Smooth muscle cell (in vitro differentiated cells): ENCODE results near the gene MMP2. TPM values are rescaled to one million over a fixed set of nuclear protein-coding genes. Genes with fewer than 3 reads are reported as not detected.
A peak's percentile ranks its signal among the peaks of the same experiment; 100 is the strongest.

Experiments
- DNase-seq: peaks from one replicate; lab custom pipeline; 2025; ENCODE audit not compliant: unreplicated experiment; lab: John Stamatoyannopoulos, UW
- H2AFZ ChIP-seq: fragments of 200-600 bp; sonication (generic); 2 replicates; pipeline ENCODE4 v1.6.0; 2016; ENCODE audit warnings: antibody characterized with exemption, low read depth, mild to moderate bottlenecking
- H3F3A ChIP-seq: fragments of 200-600 bp; sonication (generic); 2 replicates; pipeline ENCODE4 v1.6.0; 2017; ENCODE audit warnings: antibody characterized with exemption, low read depth
- H3K27ac ChIP-seq: fragments of 200-600 bp; sonication (generic); 2 replicates; pipeline ENCODE4 v1.5.1; 2016; ENCODE audit warnings: low read depth, mild to moderate bottlenecking
- H3K27me3 ChIP-seq: fragments of 200-600 bp; sonication (generic); 2 replicates; pipeline ENCODE4 v1.6.1; 2016; ENCODE audit warnings: low read depth, mild to moderate bottlenecking
- H3K36me3 ChIP-seq: fragments of 200-600 bp; sonication (generic); 2 replicates; pipeline ENCODE4 v1.5.1; 2016; ENCODE audit warnings: low read depth
- H3K4me1 ChIP-seq: fragments of 200-600 bp; sonication (generic); 2 replicates; pipeline ENCODE4 v1.5.1; 2016; ENCODE audit warnings: low read depth
- H3K4me2 ChIP-seq: fragments of 200-600 bp; sonication (generic); 2 replicates; pipeline ENCODE4 v1.6.0; 2016; ENCODE audit warnings: mild to moderate bottlenecking
- H3K4me3 ChIP-seq: fragments of 200-600 bp; sonication (generic); 2 replicates; pipeline ENCODE4 v1.5.1; 2016; ENCODE audit warnings: mild to moderate bottlenecking
- H3K79me2 ChIP-seq: fragments of 200-600 bp; sonication (generic); 2 replicates; pipeline ENCODE4 v1.6.0; 2016; ENCODE audit warnings: low read depth, mild to moderate bottlenecking
- H3K9ac ChIP-seq: fragments of 200-600 bp; sonication (generic); 2 replicates; pipeline ENCODE4 v1.6.0; 2016; ENCODE audit warnings: low read depth
- H3K9me3 ChIP-seq: fragments of 200-600 bp; sonication (generic); replicated peaks from 2 replicates; pipeline ENCODE4 v1.5.1; 2016; ENCODE audit warnings: low read depth
- H4K20me1 ChIP-seq: fragments of 200-600 bp; sonication (generic); 2 replicates; pipeline ENCODE4 v1.6.0; 2016; ENCODE audit warnings: low read depth
- WGBS: methylation state at CpG from one replicate; pipeline ENCODE4 v1.1.7; 2016; ENCODE audit warnings: low lambda C conversion rate; 5-methylcytosine and 5-hydroxymethylcytosine counted together
- polyA plus RNA-seq: library from polyadenylated mRNA; unstranded; fragments of >200 nt; fragmentation: Nextera tagmentation; extraction: Ambion mirVana; gene quantifications from 2 replicates; pipeline ENCODE4 v1.2.1, GENCODE V29; 2016
- total RNA-seq: library from RNA; depleted of rRNA; stranded (reverse); fragments of >200 nt; gene quantifications from 2 replicates; pipeline ENCODE4 v1.2.3, GENCODE V29; 2014
- TF ChIP-seq, protein P1 (sequence below): fragments of 200-600 bp; sonication (generic); IDR thresholded peaks from 2 replicates; pipeline ENCODE4 v1.5.1; 2017; ENCODE audit warnings: borderline replicate concordance, mild to moderate bottlenecking, antibody characterized with exemption; ENCODE audit not compliant: insufficient read depth, poor library complexity, severe bottlenecking

The MMP2 gene
- total and polyA plus RNA-seq, 2 experiments from 2014 or later, result 431 to 746 TPM

DNA sequence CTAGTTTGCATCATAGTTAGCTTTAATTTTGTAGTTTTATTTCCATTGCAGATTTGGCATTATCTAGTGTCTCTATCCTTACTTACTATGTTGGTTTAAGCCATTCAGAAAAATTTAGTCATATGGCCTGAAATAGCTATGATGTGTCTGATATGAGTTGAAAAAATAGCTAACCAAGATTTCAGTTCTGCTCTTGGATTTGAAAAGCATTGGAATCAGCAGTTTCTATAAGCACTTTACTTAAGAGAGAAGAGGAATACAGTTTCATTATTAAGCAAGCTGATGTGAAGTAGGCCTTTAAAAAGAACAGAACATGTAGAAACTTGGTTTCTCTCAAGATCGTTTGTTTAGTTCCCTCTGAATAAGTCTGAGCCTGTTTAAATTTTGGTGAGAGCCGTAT, 55.8 kb downstream of the MMP2 start:
- TF ChIP-seq, protein P1, sequence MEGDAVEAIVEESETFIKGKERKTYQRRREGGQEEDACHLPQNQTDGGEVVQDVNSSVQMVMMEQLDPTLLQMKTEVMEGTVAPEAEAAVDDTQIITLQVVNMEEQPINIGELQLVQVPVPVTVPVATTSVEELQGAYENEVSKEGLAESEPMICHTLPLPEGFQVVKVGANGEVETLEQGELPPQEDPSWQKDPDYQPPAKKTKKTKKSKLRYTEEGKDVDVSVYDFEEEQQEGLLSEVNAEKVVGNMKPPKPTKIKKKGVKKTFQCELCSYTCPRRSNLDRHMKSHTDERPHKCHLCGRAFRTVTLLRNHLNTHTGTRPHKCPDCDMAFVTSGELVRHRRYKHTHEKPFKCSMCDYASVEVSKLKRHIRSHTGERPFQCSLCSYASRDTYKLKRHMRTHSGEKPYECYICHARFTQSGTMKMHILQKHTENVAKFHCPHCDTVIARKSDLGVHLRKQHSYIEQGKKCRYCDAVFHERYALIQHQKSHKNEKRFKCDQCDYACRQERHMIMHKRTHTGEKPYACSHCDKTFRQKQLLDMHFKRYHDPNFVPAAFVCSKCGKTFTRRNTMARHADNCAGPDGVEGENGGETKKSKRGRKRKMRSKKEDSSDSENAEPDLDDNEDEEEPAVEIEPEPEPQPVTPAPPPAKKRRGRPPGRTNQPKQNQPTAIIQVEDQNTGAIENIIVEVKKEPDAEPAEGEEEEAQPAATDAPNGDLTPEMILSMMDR, result no peak
- H3K4me2 ChIP-seq, result peak overlapping the region; percentile 34
- H4K20me1 ChIP-seq, result no peaks in the 10 kb centered on the region
- no peak overlapping the region for H3K4me3 ChIP-seq
- H3K79me2 ChIP-seq, result no peaks in the 10 kb centered on the region
- H3K27ac ChIP-seq, result peak overlapping the region; percentile 86
- H3K4me1 ChIP-seq, result peaks cover 6% of the 10 kb centered on the region
- no peak for DNase-seq
- no peaks in the 10 kb centered on the region for H3F3A ChIP-seq
- H3K9ac ChIP-seq, result no peak overlapping the region
- no peaks in the 10 kb centered on the region for H3K27me3 ChIP-seq
- H3K9me3 ChIP-seq, result no peaks in the 10 kb centered on the region
- WGBS, result 65% methylated on average over 2 of the region's 2 CpGs
- no peaks in the 10 kb centered on the region for H3K36me3 ChIP-seq
- H2AFZ ChIP-seq, result no peak overlapping the region

DNA sequence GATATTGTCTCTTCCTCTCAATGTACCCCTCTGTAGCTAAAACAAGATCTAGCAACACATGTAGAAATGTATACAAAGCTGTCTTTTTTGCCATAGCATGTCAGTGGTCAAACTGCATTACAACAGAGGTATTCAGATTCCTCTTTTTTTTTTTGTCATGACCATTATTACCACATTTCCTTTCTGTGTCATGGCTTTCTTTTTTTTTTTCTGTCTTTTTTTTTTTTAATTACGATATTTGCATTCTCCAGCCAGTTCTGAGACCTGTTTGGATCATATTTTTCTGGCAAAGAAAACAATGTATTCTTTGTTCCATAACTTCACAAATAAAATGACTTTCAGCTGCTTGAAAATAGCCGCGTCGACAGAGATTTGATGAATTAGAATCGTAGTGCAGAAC, 60.1 kb downstream of the MMP2 start:
- H2AFZ ChIP-seq, result no peak overlapping the region
- no peaks in the 10 kb centered on the region for H3K36me3 ChIP-seq
- WGBS, result 76% methylated on average over 5 of the region's 5 CpGs
- no peak for DNase-seq
- H3K9me3 ChIP-seq, result no peaks in the 10 kb centered on the region
- peak overlapping the region; percentile 60 for H3K27ac ChIP-seq
- H4K20me1 ChIP-seq, result no peaks in the 10 kb centered on the region
- H3K4me2 ChIP-seq, result no peak overlapping the region
- no peak overlapping the region for H3K9ac ChIP-seq
- H3K4me1 ChIP-seq, result peaks cover 6% of the 10 kb centered on the region
- no peaks in the 10 kb centered on the region for H3F3A ChIP-seq
- no peak overlapping the region for H3K4me3 ChIP-seq
- H3K79me2 ChIP-seq, result no peaks in the 10 kb centered on the region
- TF ChIP-seq, protein P1, result no peak
- H3K27me3 ChIP-seq, result no peaks in the 10 kb centered on the region

DNA sequence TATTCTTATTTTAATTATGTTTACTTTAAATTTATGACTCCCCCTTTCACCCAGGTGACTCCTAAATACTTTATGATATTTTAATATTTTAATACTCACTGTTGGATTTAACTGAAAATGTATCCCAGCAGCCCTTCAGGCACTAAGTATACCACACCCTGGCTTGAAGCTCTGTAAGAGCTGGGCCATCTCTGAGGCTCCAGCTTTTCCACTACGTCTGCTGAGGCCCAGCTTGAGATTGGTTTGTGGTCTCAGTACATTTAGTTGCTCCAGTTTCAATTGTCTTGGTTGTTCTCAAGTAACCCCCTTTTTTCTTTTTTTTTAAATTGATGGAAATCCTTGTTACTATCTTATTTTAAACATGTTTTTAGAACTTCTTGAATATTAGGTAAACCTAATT, 60.5 kb downstream of the MMP2 start:
- WGBS, result 39% methylated on average over 1 of the region's 1 CpG
- Histone ChIP-seq H3F3A (no peaks in the 10 kb centered on the region), H3K9ac (no peak overlapping the region), H3K27me3 (no peaks in the 10 kb centered on the region), H3K27ac (peak overlapping the region; percentile 60), H3K4me1 (peaks cover 6% of the 10 kb centered on the region), H4K20me1 (no peaks in the 10 kb centered on the region), H3K4me2 (no peak overlapping the region), H3K36me3 (no peaks in the 10 kb centered on the region), H3K4me3 (no peak overlapping the region), H3K9me3 (no peaks in the 10 kb centered on the region), H3K79me2 (no peaks in the 10 kb centered on the region), H2AFZ (no peak overlapping the region)
- no peak for DNase-seq
- TF ChIP-seq, protein P1, result no peak

DNA sequence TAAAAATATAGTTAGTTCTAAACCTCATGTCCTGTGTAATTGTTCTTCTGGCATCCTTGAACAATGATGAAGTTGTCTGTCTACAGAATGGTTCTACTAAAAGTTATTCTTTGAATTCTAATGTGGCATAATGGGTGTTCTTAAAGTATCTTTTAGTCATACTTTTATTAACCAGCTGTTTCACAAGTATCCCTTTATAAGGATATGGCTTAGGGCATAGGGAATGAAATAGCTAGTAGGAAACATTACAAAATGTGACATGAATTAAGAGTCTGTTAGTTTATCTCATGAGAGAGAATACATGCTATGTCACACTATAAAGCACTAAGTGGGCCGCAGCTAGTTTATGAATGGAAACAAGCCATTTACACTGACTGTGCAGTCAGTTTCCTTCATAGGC, 61.2 kb downstream of the MMP2 start:
- Histone ChIP-seq H3K9ac (no peak overlapping the region), H3K4me3 (no peak overlapping the region), H2AFZ (no peak overlapping the region), H3K4me1 (peaks cover 6% of the 10 kb centered on the region), H3K27me3 (no peaks in the 10 kb centered on the region), H3K27ac (peak overlapping the region; percentile 60), H4K20me1 (no peaks in the 10 kb centered on the region), H3K79me2 (no peaks in the 10 kb centered on the region), H3K36me3 (no peaks in the 10 kb centered on the region), H3K9me3 (no peaks in the 10 kb centered on the region), H3F3A (no peaks in the 10 kb centered on the region), H3K4me2 (no peak overlapping the region)
- no peak for DNase-seq
- WGBS, result 63% methylated on average over 1 of the region's 1 CpG
- TF ChIP-seq, protein P1, result no peak
